ENCODE measurements around the gene DSCAM.

The DSCAM gene

GRCh38 chr21:40851749-40852148, 4.8 kb upstream of the DSCAM start:
- H2AK5ac ChIP-seq (ENCODE audit: low read length) = no peak overlapping the region
- no peak overlapping the region for H2BK15ac ChIP-seq (replicated peaks; ENCODE audit: low read depth)
- no peaks in the 10 kb centered on the region for H3K4me1 ChIP-seq (ENCODE audit: control insufficient read depth, low read depth, low read length)
- peaks cover 6% of the 10 kb centered on the region for H3K27me3 ChIP-seq (ENCODE audit: insufficient read depth, low read length, poor library complexity)
- H3K4me2 ChIP-seq (ENCODE audit: low read length) = no peak overlapping the region
- no peak overlapping the region for H4K5ac ChIP-seq (ENCODE audit: low read length)
- no peaks in the 10 kb centered on the region for H3K36me3 ChIP-seq (ENCODE audit: control insufficient read depth, insufficient read depth, low read length)
- no peak overlapping the region for H3K23ac ChIP-seq (ENCODE audit: low read length)
- DNase-seq = no peak
- H3K9ac ChIP-seq (ENCODE audit: low read length) = no peak overlapping the region
- H3K4me3 ChIP-seq (ENCODE audit: low read length) = no peak overlapping the region
- H2BK5ac ChIP-seq (ENCODE audit: low read length) = no peak overlapping the region
- H3K27ac ChIP-seq (ENCODE audit: low read depth, low read length) = no peak overlapping the region
- H3K18ac ChIP-seq (ENCODE audit: low read length) = no peak overlapping the region
- no peaks in the 10 kb centered on the region for H3K79me2 ChIP-seq (ENCODE audit: control insufficient read depth, insufficient read depth, low read length)
- no peak overlapping the region for H4K8ac ChIP-seq (ENCODE audit: low read depth, low read length)
- no peak overlapping the region for H3K56ac ChIP-seq (ENCODE audit: low read length)
- no CpG with 5 or more reads among the region's 2 CpGs for WGBS (ENCODE audit: extremely low coverage, insufficient coverage, low lambda C conversion rate)
- no peaks in the 10 kb centered on the region for H3K79me1 ChIP-seq (ENCODE audit: low read length)
- H2BK120ac ChIP-seq (ENCODE audit: low read depth, low read length) = no peak overlapping the region
- H3K4ac ChIP-seq (ENCODE audit: low read depth, low read length) = no peak overlapping the region

DNA sequence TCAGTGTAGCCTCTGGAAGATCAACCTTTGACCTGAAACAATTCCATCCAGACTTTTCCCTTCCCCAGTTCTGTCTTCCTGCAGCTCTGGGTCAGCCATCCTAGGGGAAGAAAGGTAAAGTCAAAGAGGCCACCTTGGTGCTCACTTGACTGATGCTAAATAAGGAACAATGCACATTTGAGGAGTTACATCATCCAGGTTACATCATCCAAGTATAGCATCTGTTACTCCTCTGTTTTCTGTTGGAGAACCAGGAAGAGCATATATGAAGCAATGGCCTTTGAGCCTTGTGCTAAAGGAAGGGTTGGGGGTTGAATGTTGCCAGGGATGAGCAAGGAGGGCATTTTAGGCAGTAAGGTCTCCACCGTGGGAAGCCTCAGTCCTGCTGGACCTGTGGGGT, 3.1 kb upstream of the DSCAM start:
- no peak overlapping the region for H3K56ac ChIP-seq (ENCODE audit: low read length)
- no CpG with 5 or more reads among the region's 1 CpG for WGBS (ENCODE audit: extremely low coverage, insufficient coverage, low lambda C conversion rate)
- no peak overlapping the region for H2AK5ac ChIP-seq (ENCODE audit: low read length)
- H2BK120ac ChIP-seq (ENCODE audit: low read depth, low read length) = no peak overlapping the region
- no peak overlapping the region for H4K5ac ChIP-seq (ENCODE audit: low read length)
- H3K27me3 ChIP-seq (ENCODE audit: insufficient read depth, low read length, poor library complexity) = peaks cover 10% of the 10 kb centered on the region
- no peak overlapping the region for H3K23ac ChIP-seq (ENCODE audit: low read length)
- no peak overlapping the region for H3K18ac ChIP-seq (ENCODE audit: low read length)
- no peaks in the 10 kb centered on the region for H3K36me3 ChIP-seq (ENCODE audit: control insufficient read depth, insufficient read depth, low read length)
- H2BK15ac ChIP-seq (replicated peaks; ENCODE audit: low read depth) = no peak overlapping the region
- H3K79me1 ChIP-seq (ENCODE audit: low read length) = no peaks in the 10 kb centered on the region
- no peak overlapping the region for H3K4me2 ChIP-seq (ENCODE audit: low read length)
- peak; percentile 14 for DNase-seq
- no peak overlapping the region for H2BK5ac ChIP-seq (ENCODE audit: low read length)
- no peak overlapping the region for H4K8ac ChIP-seq (ENCODE audit: low read depth, low read length)
- H3K4me1 ChIP-seq (ENCODE audit: control insufficient read depth, low read depth, low read length) = no peaks in the 10 kb centered on the region
- no peak overlapping the region for H3K27ac ChIP-seq (ENCODE audit: low read depth, low read length)
- no peaks in the 10 kb centered on the region for H3K79me2 ChIP-seq (ENCODE audit: control insufficient read depth, insufficient read depth, low read length)
- H3K4me3 ChIP-seq (ENCODE audit: low read length) = no peak overlapping the region
- H3K9ac ChIP-seq (ENCODE audit: low read length) = no peak overlapping the region
- H3K4ac ChIP-seq (ENCODE audit: low read depth, low read length) = no peak overlapping the region

GRCh38 chr21:40847951-40848350, 993 bp upstream of the DSCAM start:
- Histone ChIP-seq H3K23ac (ENCODE audit: low read length) (no peak overlapping the region), H4K5ac (ENCODE audit: low read length) (no peak overlapping the region), H3K79me1 (ENCODE audit: low read length) (no peaks in the 10 kb centered on the region), H3K4me2 (ENCODE audit: low read length) (no peak overlapping the region), H3K36me3 (ENCODE audit: control insufficient read depth, insufficient read depth, low read length) (no peaks in the 10 kb centered on the region), H2BK120ac (ENCODE audit: low read depth, low read length) (no peak overlapping the region), H3K56ac (ENCODE audit: low read length) (no peak overlapping the region), H3K4me1 (ENCODE audit: control insufficient read depth, low read depth, low read length) (no peaks in the 10 kb centered on the region), H3K9ac (ENCODE audit: low read length) (no peak overlapping the region), H2AK5ac (ENCODE audit: low read length) (no peak overlapping the region), H3K27ac (ENCODE audit: low read depth, low read length) (no peak overlapping the region), H2BK15ac (replicated peaks; ENCODE audit: low read depth) (no peak overlapping the region), H3K18ac (ENCODE audit: low read length) (no peak overlapping the region), H3K27me3 (ENCODE audit: insufficient read depth, low read length, poor library complexity) (peaks cover 10% of the 10 kb centered on the region), H3K4me3 (ENCODE audit: low read length) (no peak overlapping the region), H2BK5ac (ENCODE audit: low read length) (no peak overlapping the region), H3K4ac (ENCODE audit: low read depth, low read length) (no peak overlapping the region), H4K8ac (ENCODE audit: low read depth, low read length) (peak overlapping the region; percentile 31), H3K79me2 (ENCODE audit: control insufficient read depth, insufficient read depth, low read length) (no peaks in the 10 kb centered on the region)
- DNase-seq = peak; percentile 11
- no CpG with 5 or more reads among the region's 6 CpGs for WGBS (ENCODE audit: extremely low coverage, insufficient coverage, low lambda C conversion rate)

GRCh38 chr21:40846103-40846502, 855 bp downstream of the DSCAM start:
- Histone ChIP-seq H4K8ac (ENCODE audit: low read depth, low read length) (no peak overlapping the region), H3K36me3 (ENCODE audit: control insufficient read depth, insufficient read depth, low read length) (no peaks in the 10 kb centered on the region), H3K4me2 (ENCODE audit: low read length) (no peak overlapping the region), H3K4me3 (ENCODE audit: low read length) (no peak overlapping the region), H3K79me2 (ENCODE audit: control insufficient read depth, insufficient read depth, low read length) (no peaks in the 10 kb centered on the region), H3K4me1 (ENCODE audit: control insufficient read depth, low read depth, low read length) (no peaks in the 10 kb centered on the region), H3K18ac (ENCODE audit: low read length) (no peak overlapping the region), H3K9ac (ENCODE audit: low read length) (no peak overlapping the region), H3K56ac (ENCODE audit: low read length) (no peak overlapping the region), H3K4ac (ENCODE audit: low read depth, low read length) (no peak overlapping the region), H2BK15ac (replicated peaks; ENCODE audit: low read depth) (no peak overlapping the region), H3K27me3 (ENCODE audit: insufficient read depth, low read length, poor library complexity) (peaks cover 10% of the 10 kb centered on the region), H2BK120ac (ENCODE audit: low read depth, low read length) (no peak overlapping the region), H2AK5ac (ENCODE audit: low read length) (no peak overlapping the region), H3K79me1 (ENCODE audit: low read length) (no peaks in the 10 kb centered on the region), H2BK5ac (ENCODE audit: low read length) (no peak overlapping the region), H3K27ac (ENCODE audit: low read depth, low read length) (no peak overlapping the region), H3K23ac (ENCODE audit: low read length) (no peak overlapping the region), H4K5ac (ENCODE audit: low read length) (no peak overlapping the region)
- WGBS (ENCODE audit: extremely low coverage, insufficient coverage, low lambda C conversion rate) = no CpG with 5 or more reads among the region's 5 CpGs
- no peak for DNase-seq

GRCh38 chr21:40845441-40845995, 1.4 kb downstream of the DSCAM start:
- Histone ChIP-seq H2BK15ac (replicated peaks; ENCODE audit: low read depth) (no peak overlapping the region), H2BK5ac (ENCODE audit: low read length) (no peak overlapping the region), H3K4me3 (ENCODE audit: low read length) (no peak overlapping the region), H3K4me1 (ENCODE audit: control insufficient read depth, low read depth, low read length) (no peaks in the 10 kb centered on the region), H4K5ac (ENCODE audit: low read length) (no peak overlapping the region), H3K9ac (ENCODE audit: low read length) (no peak overlapping the region), H3K4ac (ENCODE audit: low read depth, low read length) (no peak overlapping the region), H4K8ac (ENCODE audit: low read depth, low read length) (no peak overlapping the region), H2AK5ac (ENCODE audit: low read length) (no peak overlapping the region), H3K18ac (ENCODE audit: low read length) (no peak overlapping the region), H3K27ac (ENCODE audit: low read depth, low read length) (no peak overlapping the region), H3K79me2 (ENCODE audit: control insufficient read depth, insufficient read depth, low read length) (no peaks in the 10 kb centered on the region), H3K36me3 (ENCODE audit: control insufficient read depth, insufficient read depth, low read length) (no peaks in the 10 kb centered on the region), H3K4me2 (ENCODE audit: low read length) (no peak overlapping the region), H2BK120ac (ENCODE audit: low read depth, low read length) (no peak overlapping the region), H3K27me3 (ENCODE audit: insufficient read depth, low read length, poor library complexity) (peaks cover 10% of the 10 kb centered on the region), H3K56ac (ENCODE audit: low read length) (no peak overlapping the region), H3K23ac (ENCODE audit: low read length) (no peak overlapping the region), H3K79me1 (ENCODE audit: low read length) (no peaks in the 10 kb centered on the region)
- no CpG with 5 or more reads among the region's 5 CpGs for WGBS (ENCODE audit: extremely low coverage, insufficient coverage, low lambda C conversion rate)
- no peak for DNase-seq

DNA sequence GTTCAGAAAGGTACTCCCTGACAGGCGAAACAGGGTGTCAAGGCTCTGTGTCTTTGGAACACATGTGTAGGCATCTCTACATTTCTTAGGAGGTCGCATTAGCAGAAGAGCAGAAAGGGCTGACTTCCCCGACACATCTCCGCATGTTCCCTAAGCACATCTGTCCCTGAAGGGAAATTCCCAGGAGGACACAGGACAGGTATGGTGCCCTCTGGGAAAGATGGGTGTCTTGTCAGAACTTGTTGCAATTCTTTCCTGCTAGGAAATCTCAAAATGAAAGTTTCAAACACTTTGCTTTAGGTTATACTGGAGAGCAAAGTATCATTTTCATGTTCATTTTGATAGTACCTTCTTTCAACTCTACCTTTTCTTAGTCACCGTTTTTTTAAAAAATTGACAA, 2.0 kb downstream of the DSCAM start:
- Histone ChIP-seq H3K4me1 (ENCODE audit: control insufficient read depth, low read depth, low read length) (no peaks in the 10 kb centered on the region), H3K36me3 (ENCODE audit: control insufficient read depth, insufficient read depth, low read length) (no peaks in the 10 kb centered on the region), H3K4me3 (ENCODE audit: low read length) (no peak overlapping the region), H3K27me3 (ENCODE audit: insufficient read depth, low read length, poor library complexity) (peaks cover 10% of the 10 kb centered on the region), H3K18ac (ENCODE audit: low read length) (no peak overlapping the region), H3K9ac (ENCODE audit: low read length) (no peak overlapping the region), H2BK120ac (ENCODE audit: low read depth, low read length) (no peak overlapping the region), H4K5ac (ENCODE audit: low read length) (no peak overlapping the region), H3K79me1 (ENCODE audit: low read length) (no peaks in the 10 kb centered on the region), H3K23ac (ENCODE audit: low read length) (no peak overlapping the region), H3K27ac (ENCODE audit: low read depth, low read length) (no peak overlapping the region), H3K4me2 (ENCODE audit: low read length) (no peak overlapping the region), H4K8ac (ENCODE audit: low read depth, low read length) (no peak overlapping the region), H2AK5ac (ENCODE audit: low read length) (no peak overlapping the region), H3K56ac (ENCODE audit: low read length) (no peak overlapping the region), H3K4ac (ENCODE audit: low read depth, low read length) (no peak overlapping the region), H2BK15ac (replicated peaks; ENCODE audit: low read depth) (no peak overlapping the region), H3K79me2 (ENCODE audit: control insufficient read depth, insufficient read depth, low read length) (no peaks in the 10 kb centered on the region), H2BK5ac (ENCODE audit: low read length) (no peak overlapping the region)
- WGBS (ENCODE audit: extremely low coverage, insufficient coverage, low lambda C conversion rate) = no CpG with 5 or more reads among the region's 5 CpGs
- DNase-seq = no peak
